ENCODE results near the gene ARID5B. TPM values are rescaled to one million over a fixed set of nuclear protein-coding genes. Genes with fewer than 3 reads are reported as not detected.

ARID5B gene
- total and polyA plus RNA-seq, 2 experiments from 2014 or later, result 1.3 to 1.6 TPM

DNA sequence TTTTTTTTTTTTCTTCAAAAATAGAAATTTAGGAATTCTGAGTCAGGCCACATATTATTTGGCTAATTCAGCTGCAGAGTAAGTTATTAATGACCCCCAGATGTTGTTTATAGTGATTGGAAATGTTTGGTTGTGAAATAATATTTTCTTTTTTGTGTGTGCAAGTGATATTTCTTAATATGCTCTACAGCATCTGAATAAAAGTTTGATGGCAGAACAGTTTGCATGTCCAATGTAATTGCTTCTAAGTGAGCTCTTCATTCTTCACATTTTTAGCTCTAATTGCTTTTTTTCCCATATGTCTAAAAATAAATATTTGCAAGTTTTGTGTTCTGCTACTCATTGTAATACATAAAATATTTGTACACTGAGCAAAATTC is 116.0 kb downstream of the ARID5B start (continued):
- no peak for TF ChIP-seq REST (IDR thresholded peaks at IDR 0.05; ENCODE audit: unreplicated experiment)

DNA sequence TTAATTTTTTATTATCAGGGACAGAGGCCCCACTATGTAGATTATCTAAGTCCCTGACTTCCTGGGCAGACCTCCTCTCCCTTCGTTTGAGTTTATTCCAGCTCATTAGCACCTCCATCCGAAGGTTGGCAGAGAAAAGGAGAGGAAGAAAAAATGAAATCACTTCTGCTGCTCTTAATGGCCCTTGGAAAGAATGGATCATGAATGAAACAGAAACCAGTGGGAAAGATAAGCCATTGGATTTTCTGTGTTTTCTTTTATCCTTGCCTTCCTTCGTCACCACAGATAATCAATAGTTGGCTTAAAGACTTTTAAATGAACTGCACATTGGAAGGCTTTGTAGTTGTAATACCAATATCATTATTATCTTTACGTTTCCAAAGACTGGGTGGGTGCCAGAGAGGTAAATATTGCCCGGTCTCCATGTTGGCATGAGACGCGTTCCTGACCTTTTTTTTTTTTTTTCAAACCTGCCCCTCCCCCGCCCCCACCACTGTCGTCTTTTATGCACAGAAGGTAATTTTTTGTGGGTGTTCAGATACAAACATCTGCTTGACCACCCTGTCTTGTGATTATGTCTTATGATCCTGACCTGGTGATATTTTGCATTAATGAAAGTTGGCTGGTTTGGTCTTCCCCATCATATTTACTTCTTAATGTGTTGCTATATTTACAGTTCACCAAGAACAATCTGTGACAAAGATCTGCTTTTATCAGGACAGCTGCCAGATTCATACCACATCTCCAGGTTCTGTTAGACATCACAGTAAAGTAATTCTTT is 116.8 kb downstream of the ARID5B start:
- H3K27me3 ChIP-seq (ENCODE audit: insufficient read depth), result no peaks in the 10 kb centered on the region
- TF ChIP-seq ZNF462 (CRISPR knock-in tag; IDR thresholded peaks at IDR 0.05), result no peak
- TF ChIP-seq, protein P1, sequence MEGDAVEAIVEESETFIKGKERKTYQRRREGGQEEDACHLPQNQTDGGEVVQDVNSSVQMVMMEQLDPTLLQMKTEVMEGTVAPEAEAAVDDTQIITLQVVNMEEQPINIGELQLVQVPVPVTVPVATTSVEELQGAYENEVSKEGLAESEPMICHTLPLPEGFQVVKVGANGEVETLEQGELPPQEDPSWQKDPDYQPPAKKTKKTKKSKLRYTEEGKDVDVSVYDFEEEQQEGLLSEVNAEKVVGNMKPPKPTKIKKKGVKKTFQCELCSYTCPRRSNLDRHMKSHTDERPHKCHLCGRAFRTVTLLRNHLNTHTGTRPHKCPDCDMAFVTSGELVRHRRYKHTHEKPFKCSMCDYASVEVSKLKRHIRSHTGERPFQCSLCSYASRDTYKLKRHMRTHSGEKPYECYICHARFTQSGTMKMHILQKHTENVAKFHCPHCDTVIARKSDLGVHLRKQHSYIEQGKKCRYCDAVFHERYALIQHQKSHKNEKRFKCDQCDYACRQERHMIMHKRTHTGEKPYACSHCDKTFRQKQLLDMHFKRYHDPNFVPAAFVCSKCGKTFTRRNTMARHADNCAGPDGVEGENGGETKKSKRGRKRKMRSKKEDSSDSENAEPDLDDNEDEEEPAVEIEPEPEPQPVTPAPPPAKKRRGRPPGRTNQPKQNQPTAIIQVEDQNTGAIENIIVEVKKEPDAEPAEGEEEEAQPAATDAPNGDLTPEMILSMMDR (conservative IDR thresholded peaks at IDR 0.05; ENCODE audit: low read depth in 2 of 2), result peak in 1 of 2 experiments; percentile 24; a peak in 1 of 4 replicates
- H3F3A ChIP-seq (replicated peaks; ENCODE audit: low read depth), result no peaks in the 10 kb centered on the region
- H3K4me2 ChIP-seq, result 0 out of 2 replicates have a peak overlapping the region, but pooled peaks have one; percentile 9
- DNase-seq (ENCODE audit: low spot score) (no peak), ATAC-seq (no peak)
- no peak overlapping the region for H3K27ac Mint-ChIP-seq
- H3K27me3 Mint-ChIP-seq (ENCODE audit: insufficient read depth, low read depth, poor library complexity), result no peaks in the 10 kb centered on the region
- no peaks in the 10 kb centered on the region for H3K9me2 ChIP-seq (ENCODE audit: insufficient read depth)
- no peaks in the 10 kb centered on the region for H3K36me3 Mint-ChIP-seq (ENCODE audit: low read depth)
- peaks cover 33% of the 10 kb centered on the region for H3K4me1 Mint-ChIP-seq
- no peaks in the 10 kb centered on the region for H3K79me2 ChIP-seq (replicated peaks; ENCODE audit: insufficient read depth)
- H3K36me3 ChIP-seq (ENCODE audit: insufficient read depth), result no peaks in the 10 kb centered on the region
- H2AFZ ChIP-seq, result no peak overlapping the region
- H3K4me3 ChIP-seq, result no peak overlapping the region
- peaks cover 32% of the 10 kb centered on the region for H3K4me1 ChIP-seq (ENCODE audit: insufficient read depth)
- H3K9me3 Mint-ChIP-seq, result no peaks in the 10 kb centered on the region
- no peak overlapping the region for H3K27ac ChIP-seq (ENCODE audit: low read depth)
- no peak overlapping the region for H3K4me3 Mint-ChIP-seq
- no peaks in the 10 kb centered on the region for H4K20me1 ChIP-seq (replicated peaks; ENCODE audit: insufficient read depth)

Data from GM23338 (cell line).